B cell (primary cell): ENCODE measurements around the gene EGF. TPM values are rescaled to one million over a fixed set of nuclear protein-coding genes. Genes with fewer than 3 reads are reported as not detected.

Experiments used
- ATAC-seq: fragments of 200-7000 bp; cut with Tn5 transposase; one replicate; pipeline ENCODE4 v1.10.0; 2021; ENCODE audit warnings: low read depth, mild to moderate bottlenecking, moderate number of reproducible peaks, moderate library complexity
- CTCF ChIA-PET: fragments of 350-600 bp; sonication (Branson Sonifier 250); formaldehyde crosslinking; loops from one replicate; lab custom pipeline; 2021; ENCODE audit warnings: antibody characterized with exemption, inconsistent platforms; lab: Charles Lee
- POLR2A ChIA-PET: fragments of 350-600 bp; sonication (Branson Sonifier 250); formaldehyde crosslinking; loops from one replicate; lab custom pipeline; 2021; ENCODE audit warnings: antibody characterized with exemption; lab: Charles Lee
- DNase-seq: peaks from one replicate; pipeline ENCODE4 v3.0.0; 2013
- H2AFZ ChIP-seq: 2 replicates; pipeline ENCODE4 v1.6.1; 2012; ENCODE audit warnings: mild to moderate bottlenecking, low read depth, low read length; ENCODE audit not compliant: insufficient read depth, poor library complexity, severe bottlenecking
- H3K27ac ChIP-seq, 2 donors: 1 replicate in 1 of 2; 2 replicates in 1 of 2; pipeline ENCODE4 v1.5.1; 2012 to 2013; ENCODE audit warnings: low read length in 2 of 2, mild to moderate bottlenecking in 2 of 2, moderate library complexity in 1 of 2
- H3K27me3 ChIP-seq, 4 experiments: fragments of 200-600 bp in 1 of 4; sonication (generic) in 1 of 4; replicated peaks in 1 of 4; 1 replicate in 2 of 4; 2 replicates in 2 of 4; pipeline versions ENCODE4 v1.6.1 to v1.7.0; 2013 to 2016; ENCODE audit warnings: low read length in 3 of 4, mild to moderate bottlenecking in 2 of 4, mixed read lengths in 1 of 4, moderate library complexity in 1 of 4; ENCODE audit not compliant: insufficient read depth in 4 of 4, control insufficient read depth in 3 of 4; ENCODE audit errors: control extremely low read depth in 1 of 4
- H3K36me3 ChIP-seq, 2 experiments: replicated peaks in 1 of 2; 1 replicate in 1 of 2; 2 replicates in 1 of 2; pipeline versions ENCODE4 v1.6.1 to v1.7.1; 2013; ENCODE audit warnings: low read length in 1 of 2; ENCODE audit not compliant: insufficient read depth in 2 of 2, control insufficient read depth in 1 of 2; ENCODE audit errors: control extremely low read depth in 1 of 2, extremely low read depth in 1 of 2
- H3K4me1 ChIP-seq, 2 donors: fragments of 200-600 bp in 1 of 2; sonication (generic) in 1 of 2; 1 replicate in 1 of 2; 2 replicates in 1 of 2; pipeline versions ENCODE4 v1.5.1 to v1.6.1; 2013 to 2017; ENCODE audit warnings: low read length in 2 of 2; ENCODE audit not compliant: control insufficient read depth in 2 of 2, insufficient read depth in 2 of 2
- H3K4me2 ChIP-seq: replicated peaks from 2 replicates; pipeline ENCODE3; 2012; ENCODE audit warnings: mild to moderate bottlenecking, low read depth, low read length; ENCODE audit not compliant: poor library complexity, severe bottlenecking
- H3K4me3 ChIP-seq, 5 experiments: fragments of 200-600 bp in 1 of 5; sonication (generic) in 1 of 5; 1 replicate in 3 of 5; 2 replicates in 2 of 5; pipeline versions ENCODE4 v1.5.1 to v1.7.0; 2011 to 2016; ENCODE audit warnings: low read length in 4 of 5, mild to moderate bottlenecking in 4 of 5, low read depth in 2 of 5, control low read depth in 1 of 5, moderate library complexity in 1 of 5; ENCODE audit not compliant: insufficient read depth in 1 of 5; ENCODE audit errors: control extremely low read depth in 1 of 5, extremely low read depth in 1 of 5
- H3K79me2 ChIP-seq: fragments of 200-600 bp; sonication (generic); one replicate; pipeline ENCODE4 v1.6.0; 2016; ENCODE audit warnings: low read length; ENCODE audit not compliant: control insufficient read depth, insufficient read depth
- H3K9ac ChIP-seq: fragments of 200-600 bp; sonication (generic); 2 replicates; pipeline ENCODE4 v1.6.1; 2017; ENCODE audit warnings: mild to moderate bottlenecking, low read length, moderate library complexity
- H3K9me3 ChIP-seq, 3 donors: one replicate each; pipeline versions ENCODE4 v1.6.1 to v1.7.1; 2013; ENCODE audit warnings: low read length in 2 of 3; ENCODE audit not compliant: control insufficient read depth in 2 of 3, insufficient read depth in 1 of 3; ENCODE audit errors: control extremely low read depth in 1 of 3
- H4K20me1 ChIP-seq: 2 replicates; pipeline ENCODE4 v1.6.0; 2012; ENCODE audit warnings: mild to moderate bottlenecking, low read length; ENCODE audit not compliant: insufficient read depth, control insufficient read depth, poor library complexity, severe bottlenecking
- H3K27ac Mint-ChIP-seq: one replicate; pipeline ENCODE4 v1.8.0; 2021; ENCODE audit warnings: mixed read lengths
- H3K27me3 Mint-ChIP-seq: one replicate; pipeline ENCODE4 v1.8.0; 2021; ENCODE audit warnings: mixed read lengths
- H3K4me1 Mint-ChIP-seq: one replicate; pipeline ENCODE4 v1.8.0; 2021; ENCODE audit warnings: mixed read lengths
- H3K4me3 Mint-ChIP-seq: one replicate; pipeline ENCODE4 v1.8.0; 2021; ENCODE audit warnings: mixed read lengths
- H3K9me3 Mint-ChIP-seq: one replicate; pipeline ENCODE4 v1.8.0; 2022; ENCODE audit warnings: mixed read lengths; ENCODE audit not compliant: insufficient read depth
- EZH2 ChIP-seq: IDR thresholded peaks from 2 replicates; pipeline ENCODE4 v1.6.1; 2012; ENCODE audit warnings: borderline replicate concordance, low read depth, mild to moderate bottlenecking, moderate library complexity, low read length; ENCODE audit not compliant: insufficient read depth, poor library complexity, severe bottlenecking
- WGBS: methylation state at CpG from one replicate; pipeline ENCODE4 v1.1.5; 2013; ENCODE audit warnings: missing lambda C conversion rate; ENCODE audit not compliant: insufficient coverage; 5-methylcytosine and 5-hydroxymethylcytosine counted together
- intact Hi-C: fragments of 100-400 bp; cut with micrococcal nuclease; formaldehyde crosslinking; loops from one replicate; pipeline ENCODE4 v1.10.0; 2022
- polyA plus RNA-seq: library from polyadenylated mRNA; depleted of rRNA; stranded (reverse); fragments of >200 nt; gene quantifications from 2 replicates; pipeline ENCODE4 v1.2.3, GENCODE V29; 2012
- total RNA-seq, 2 donors: library from RNA; stranded (reverse); fragments of 120-200 nt in 1 of 2; gene quantifications; 1 replicate in 1 of 2; 2 replicates in 1 of 2; pipeline versions ENCODE4 v1.2.3 to v1.2.4, GENCODE V29; 2013 to 2022
- TF ChIP-seq, protein P1 (sequence below): fragments of 200-600 bp; IDR thresholded peaks from one replicate; pipeline ENCODE4 v1.8.0; 2022; ENCODE audit warnings: antibody characterized with exemption, mild to moderate bottlenecking

Gene EGF
- total and polyA plus RNA-seq, 2 donors (not counting 1 experiment from before 2014, with no cell fraction given), result not detected

DNA sequence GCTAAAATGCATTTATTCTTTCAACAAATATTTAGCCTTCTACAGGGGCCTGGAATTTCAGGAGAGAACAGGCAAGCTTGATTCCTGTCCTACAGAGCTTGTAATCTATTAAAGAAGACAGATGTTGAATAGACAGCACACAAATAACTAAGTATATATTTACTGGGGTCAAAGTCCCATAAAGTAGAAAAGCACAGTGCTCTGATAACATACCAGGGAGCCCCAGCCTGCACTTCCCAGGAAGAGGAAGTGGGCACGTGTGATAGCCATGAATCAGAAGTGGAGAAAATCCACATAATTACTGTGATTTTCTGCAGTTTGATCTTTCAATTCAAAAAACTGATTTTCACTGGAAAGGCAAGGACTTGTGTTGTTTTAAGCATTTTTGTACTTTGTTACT lies 129.1 kb downstream of the EGF start:
- no peak for ATAC-seq
- ChIA-PET POLR2A (no interaction called here), CTCF (no interaction called here)
- no peak overlapping the region for H3K4me2 ChIP-seq
- WGBS, result no CpG with 5 or more reads among the region's 1 CpG
- H4K20me1 ChIP-seq, result no peaks in the 10 kb centered on the region
- no peak overlapping the region for H2AFZ ChIP-seq
- no peak overlapping the region for H3K27ac ChIP-seq
- TF ChIP-seq, protein P1, sequence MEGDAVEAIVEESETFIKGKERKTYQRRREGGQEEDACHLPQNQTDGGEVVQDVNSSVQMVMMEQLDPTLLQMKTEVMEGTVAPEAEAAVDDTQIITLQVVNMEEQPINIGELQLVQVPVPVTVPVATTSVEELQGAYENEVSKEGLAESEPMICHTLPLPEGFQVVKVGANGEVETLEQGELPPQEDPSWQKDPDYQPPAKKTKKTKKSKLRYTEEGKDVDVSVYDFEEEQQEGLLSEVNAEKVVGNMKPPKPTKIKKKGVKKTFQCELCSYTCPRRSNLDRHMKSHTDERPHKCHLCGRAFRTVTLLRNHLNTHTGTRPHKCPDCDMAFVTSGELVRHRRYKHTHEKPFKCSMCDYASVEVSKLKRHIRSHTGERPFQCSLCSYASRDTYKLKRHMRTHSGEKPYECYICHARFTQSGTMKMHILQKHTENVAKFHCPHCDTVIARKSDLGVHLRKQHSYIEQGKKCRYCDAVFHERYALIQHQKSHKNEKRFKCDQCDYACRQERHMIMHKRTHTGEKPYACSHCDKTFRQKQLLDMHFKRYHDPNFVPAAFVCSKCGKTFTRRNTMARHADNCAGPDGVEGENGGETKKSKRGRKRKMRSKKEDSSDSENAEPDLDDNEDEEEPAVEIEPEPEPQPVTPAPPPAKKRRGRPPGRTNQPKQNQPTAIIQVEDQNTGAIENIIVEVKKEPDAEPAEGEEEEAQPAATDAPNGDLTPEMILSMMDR, result no peak
- no peak for TF ChIP-seq EZH2
- H3K4me3 Mint-ChIP-seq, result no peak overlapping the region
- H3K36me3 ChIP-seq, result no peaks in the 10 kb centered on the region
- H3K9ac ChIP-seq, result no peak overlapping the region
- H3K4me3 ChIP-seq, result no peak overlapping the region
- peaks cover 0 to 7% (median 0%) of the 10 kb centered on the region in 4 experiments for H3K27me3 ChIP-seq
- no peaks in the 10 kb centered on the region for H3K9me3 ChIP-seq
- H3K79me2 ChIP-seq, result no peaks in the 10 kb centered on the region
- peaks cover 32% of the 10 kb centered on the region for H3K27me3 Mint-ChIP-seq
- DNase-seq, result no peak
- H3K9me3 Mint-ChIP-seq, result no peaks in the 10 kb centered on the region
- no peaks in the 10 kb centered on the region for H3K4me1 Mint-ChIP-seq
- no peak overlapping the region for H3K27ac Mint-ChIP-seq
- H3K4me1 ChIP-seq, result no peaks in the 10 kb centered on the region
- intact Hi-C loops, result no loop called here

DNA sequence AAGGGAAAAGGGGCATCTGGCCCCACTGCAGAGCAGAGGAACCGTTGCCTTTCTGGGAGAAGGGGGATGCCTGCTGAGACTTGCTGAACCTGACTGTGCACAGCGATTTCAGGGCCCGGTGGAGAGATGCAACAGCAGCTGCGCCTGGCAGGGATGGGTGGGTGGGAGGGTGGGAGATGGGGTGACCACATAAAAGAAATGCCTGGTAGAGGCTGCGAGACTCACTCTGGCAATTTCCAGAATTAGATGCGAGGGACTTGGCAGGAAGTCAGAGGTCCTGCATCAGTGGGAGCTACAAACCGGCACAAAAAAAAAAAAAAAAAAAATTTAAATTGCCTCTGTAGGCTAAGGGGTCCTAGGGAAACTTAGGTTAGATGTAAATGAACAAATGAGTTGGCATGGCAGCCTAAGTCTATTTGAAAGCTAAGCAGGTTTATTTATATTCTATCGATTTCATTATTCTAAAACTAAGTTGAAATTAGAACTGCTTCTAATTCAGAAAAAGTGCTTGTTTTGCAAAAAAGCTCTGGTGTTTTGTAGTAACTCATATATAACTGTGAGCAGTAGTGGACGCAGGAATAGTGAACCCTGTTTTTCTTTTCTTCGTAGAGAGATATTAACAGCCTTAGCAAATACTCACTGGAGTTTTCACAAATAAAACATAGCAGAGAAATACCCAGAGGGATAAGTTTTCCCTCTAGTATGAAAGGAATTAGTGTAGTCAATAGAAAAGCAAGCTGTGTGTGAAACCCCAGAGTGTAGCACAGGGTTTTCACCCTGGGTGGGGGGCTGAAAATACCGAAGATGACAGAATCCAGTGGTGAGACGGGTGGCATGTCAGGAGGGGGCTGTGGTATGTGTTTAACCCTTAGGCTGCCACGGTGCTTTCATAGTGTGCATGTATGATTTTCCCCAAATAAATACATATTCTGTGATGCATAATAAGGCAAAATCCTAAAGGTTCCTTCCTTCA lies 130.1 kb downstream of the EGF start:
- no peak overlapping the region for H3K27ac ChIP-seq
- no peaks in the 10 kb centered on the region for H4K20me1 ChIP-seq
- no peak overlapping the region for H3K9ac ChIP-seq
- DNase-seq, result no peak
- H3K4me1 Mint-ChIP-seq, result no peaks in the 10 kb centered on the region
- H3K4me2 ChIP-seq, result no peak overlapping the region
- no peak overlapping the region for H3K4me3 Mint-ChIP-seq
- ATAC-seq, result no peak
- H3K4me3 ChIP-seq, result no peak overlapping the region
- no peaks in the 10 kb centered on the region for H3K79me2 ChIP-seq
- H3K9me3 Mint-ChIP-seq, result no peaks in the 10 kb centered on the region
- no peak overlapping the region for H3K27ac Mint-ChIP-seq
- H3K36me3 ChIP-seq, result no peaks in the 10 kb centered on the region
- H3K27me3 ChIP-seq, result peaks cover 0 to 3% (median 0%) of the 10 kb centered on the region in 4 experiments
- ChIA-PET POLR2A (no interaction called here), CTCF (interaction anchor here (0.6 to 1.2 kb wide), 2 partner anchors 13 to 468 kb away, joined by 3 to 4 read pairs; no protein-coding TSS in a partner anchor)
- TF ChIP-seq, protein P1, result no peak
- TF ChIP-seq EZH2, result no peak
- H2AFZ ChIP-seq, result no peak overlapping the region
- intact Hi-C loops, result no loop called here
- peaks cover 22% of the 10 kb centered on the region for H3K27me3 Mint-ChIP-seq
- H3K9me3 ChIP-seq, result no peaks in the 10 kb centered on the region
- H3K4me1 ChIP-seq, result no peaks in the 10 kb centered on the region
- WGBS, result 25% methylated on average over 6 of the region's 13 CpGs
